Measurements from ENCODE around the gene THSD4.

- no peak for TF ChIP-seq CTCF (IDR thresholded peaks at IDR 0.05)
- no peak for TF ChIP-seq POLR2A (IDR thresholded peaks at IDR 0.05)
Measured at GRCh38 chr15:71185706-71186105, 70.4 kb downstream of the THSD4 start.

Data from thyroid gland (tissue), 4 donors.